Esophagus (tissue), 2 donors: ENCODE measurements around the gene STK39. TPM values are rescaled to one million over a fixed set of nuclear protein-coding genes. Genes with fewer than 3 reads are reported as not detected.
"Not testable (repeated sequence)": the region's sequence is repeated elsewhere in the genome, so short reads cannot be mapped to it uniquely, and the experiment has no call there.

Experiments used
- H3K27ac ChIP-seq, 2 donors: one replicate each; pipeline ENCODE4 v1.5.1; 2013; ENCODE audit warnings: low read depth in 2 of 2, mild to moderate bottlenecking in 2 of 2, inconsistent platforms in 1 of 2, low read length in 1 of 2, moderate library complexity in 1 of 2
- H3K27me3 ChIP-seq, 2 donors: one replicate each; pipeline ENCODE4 v1.6.1; 2013; ENCODE audit warnings: low read length in 2 of 2, control low read depth in 1 of 2, mild to moderate bottlenecking in 1 of 2; ENCODE audit not compliant: insufficient read depth in 2 of 2, control insufficient read depth in 1 of 2
- H3K36me3 ChIP-seq, 2 donors: one replicate each; pipeline ENCODE4 v1.6.1; 2013; ENCODE audit warnings: low read length in 1 of 2; ENCODE audit not compliant: control insufficient read depth in 2 of 2, insufficient read depth in 2 of 2
- H3K4me1 ChIP-seq, 2 donors: one replicate each; pipeline ENCODE4 v1.6.1; 2013; ENCODE audit warnings: low read length in 1 of 2; ENCODE audit not compliant: control insufficient read depth in 2 of 2, insufficient read depth in 2 of 2
- H3K4me3 ChIP-seq, 2 donors: one replicate each; pipeline ENCODE4 v1.5.1; 2013; ENCODE audit warnings: low read length in 2 of 2, mild to moderate bottlenecking in 2 of 2, low read depth in 1 of 2, moderate library complexity in 1 of 2
- H3K9me3 ChIP-seq, 2 donors: one replicate each; pipeline ENCODE4 v1.6.1; 2013; ENCODE audit warnings: mild to moderate bottlenecking in 2 of 2, low read depth in 1 of 2, low read length in 1 of 2, moderate library complexity in 1 of 2; ENCODE audit not compliant: control insufficient read depth in 2 of 2, insufficient read depth in 1 of 2
- WGBS, 2 donors: extraction: QIAGEN DNeasy Blood & Tissue Kit; methylation state at CpG; one replicate each; pipeline ENCODE4 v1.1.7; 2013; 5-methylcytosine and 5-hydroxymethylcytosine counted together
- polyA plus RNA-seq, 2 donors: library from polyadenylated mRNA; stranded (reverse); fragments of 200-250 nt; gene quantifications; one replicate each; pipeline ENCODE4 v1.2.3, GENCODE V29; 2013
- donor health status: healthy with polysubstance abuse.
- donor health status: Bipolar disorder and iron deficiency.

STK39 gene
- polyA plus RNA-seq, 2 donors: 24.7 to 24.9 TPM

DNA sequence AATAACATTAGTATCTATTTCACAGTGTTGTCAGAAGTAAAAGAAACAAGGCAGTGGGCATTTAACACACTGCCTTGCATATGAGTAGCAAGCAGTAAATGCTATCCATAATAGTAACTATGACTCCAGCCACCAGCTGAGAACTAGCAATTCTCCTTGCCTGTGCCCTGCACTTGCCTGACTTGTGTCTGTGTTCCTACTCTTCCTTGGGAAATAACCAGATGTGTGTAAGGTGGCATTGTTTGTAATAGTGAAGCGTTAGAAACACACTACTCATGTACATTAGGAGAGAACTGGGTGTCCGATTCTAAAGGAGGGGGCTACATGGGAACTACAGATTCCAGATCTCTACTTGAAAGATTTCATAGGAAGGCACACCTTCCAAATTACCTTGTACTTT is 197.8 kb downstream of the STK39 start:
- no peaks in the 10 kb centered on the region for H3K4me1 ChIP-seq
- no peak overlapping the region for H3K4me3 ChIP-seq
- WGBS, 2 donors: 93 to 97% methylated on average over 2 of the region's 2 CpGs
- peaks cover 0 to 3% of the 10 kb centered on the region in 2 donors for H3K36me3 ChIP-seq
- no peaks in the 10 kb centered on the region for H3K9me3 ChIP-seq
- no peaks in the 10 kb centered on the region for H3K27me3 ChIP-seq
- H3K27ac ChIP-seq: no peak overlapping the region

- no peaks in the 10 kb centered on the region for H3K4me1 ChIP-seq
- no peaks in the 10 kb centered on the region for H3K27me3 ChIP-seq
- 78 to 86% methylated on average over 3 of the region's 3 CpGs for WGBS, 2 donors
- H3K9me3 ChIP-seq: no peaks in the 10 kb centered on the region
- peaks cover 0 to 3% of the 10 kb centered on the region in 2 donors for H3K36me3 ChIP-seq
- no peak overlapping the region for H3K4me3 ChIP-seq
- H3K27ac ChIP-seq: no peak overlapping the region
Measured at GRCh38 chr2:168047091-168047690, 200.2 kb downstream of the STK39 start.

- Histone ChIP-seq H3K36me3 (no peaks in the 10 kb centered on the region), H3K9me3 (no peaks in the 10 kb centered on the region), H3K4me3 (no peak overlapping the region), H3K27me3 (no peaks in the 10 kb centered on the region), H3K4me1 (no peaks in the 10 kb centered on the region), H3K27ac (no peak overlapping the region)
- WGBS, 2 donors: 90 to 92% methylated on average over 1 of the region's 1 CpG
Measured at GRCh38 chr2:168044579-168044978, 202.8 kb downstream of the STK39 start.

DNA sequence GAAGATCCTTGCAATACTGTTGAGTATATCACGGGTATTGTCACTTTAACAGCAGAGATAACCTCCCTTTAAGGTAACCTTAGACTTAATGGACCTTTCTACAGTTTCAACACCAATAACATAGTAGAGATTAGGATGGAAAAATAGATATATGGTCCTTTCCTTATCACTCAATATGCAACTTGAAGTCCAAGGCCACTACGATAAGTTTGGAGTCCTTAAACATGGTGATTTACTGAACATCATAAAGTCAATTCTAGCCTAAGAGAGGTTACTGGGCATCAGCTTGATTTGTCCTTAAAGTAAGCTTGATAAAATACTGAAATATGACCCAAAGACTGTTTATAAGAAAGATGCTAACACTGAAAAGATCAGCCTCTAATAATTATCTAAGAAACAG is 203.2 kb downstream of the STK39 start:
- H3K4me3 ChIP-seq: no peak overlapping the region
- no peaks in the 10 kb centered on the region for H3K9me3 ChIP-seq
- no peaks in the 10 kb centered on the region for H3K27me3 ChIP-seq
- no peak overlapping the region for H3K27ac ChIP-seq
- H3K4me1 ChIP-seq: no peaks in the 10 kb centered on the region
- no peaks in the 10 kb centered on the region for H3K36me3 ChIP-seq
- 74 to 90% methylated on average over 2 of the region's 2 CpGs for WGBS, 2 donors

DNA sequence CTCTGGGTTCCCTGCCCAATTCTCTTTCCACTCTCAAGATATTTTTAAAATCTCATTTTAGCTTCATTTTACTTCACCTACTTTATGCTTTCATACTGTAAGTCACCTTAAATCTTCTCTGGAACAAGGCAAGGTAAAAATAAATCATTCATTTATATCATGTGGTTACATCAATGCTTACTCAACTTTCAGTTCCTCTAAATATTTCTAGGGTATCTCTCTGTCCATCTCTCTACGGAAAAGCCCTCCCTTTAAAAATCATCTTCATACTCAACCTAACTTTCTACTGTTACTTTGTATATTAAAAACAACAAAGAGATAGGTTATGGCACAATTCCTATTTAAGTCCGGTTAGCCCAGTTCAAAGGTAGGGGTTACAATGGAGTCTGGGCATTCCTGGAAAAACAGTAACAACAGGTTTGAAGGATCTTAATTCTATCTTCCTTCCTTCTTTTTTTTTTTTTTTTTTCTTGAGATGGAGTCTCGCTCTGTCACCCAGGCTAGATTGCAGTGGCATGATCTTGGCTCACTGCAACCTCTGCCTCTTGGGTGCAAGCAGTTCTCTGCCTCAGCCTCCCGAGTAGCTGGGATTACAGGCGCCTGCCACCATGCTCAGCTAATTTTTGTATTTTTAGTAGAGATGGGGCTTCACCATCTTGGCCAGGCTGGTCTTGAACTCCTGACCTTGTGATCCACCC is 205.1 kb downstream of the STK39 start:
- 94% methylated on average over 5 of the region's 5 CpGs for WGBS, 2 donors
- not testable (repeated sequence) for H3K27ac ChIP-seq, H3K4me3 ChIP-seq, H3K4me1 ChIP-seq, H3K27me3 ChIP-seq, H3K9me3 ChIP-seq, H3K36me3 ChIP-seq

DNA sequence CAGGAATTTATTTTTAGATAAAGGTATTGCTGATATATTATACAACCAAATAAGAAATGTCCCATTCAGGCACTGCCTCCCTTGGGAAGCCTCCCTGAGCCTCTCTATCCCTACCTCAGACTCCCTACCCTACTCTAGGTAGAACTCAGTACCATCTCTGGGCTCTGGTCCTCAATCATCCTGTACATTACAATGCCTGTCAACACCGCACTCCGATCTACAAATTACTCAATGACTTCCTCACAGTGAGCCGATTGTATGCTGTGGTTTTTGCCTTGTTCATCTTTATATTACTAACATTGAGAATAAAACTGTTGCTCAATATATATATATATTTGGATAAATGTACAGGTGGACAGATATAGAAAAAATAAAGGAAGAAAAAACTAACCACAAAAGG is 207.5 kb downstream of the STK39 start:
- Histone ChIP-seq H3K4me1 (no peaks in the 10 kb centered on the region), H3K4me3 (no peak overlapping the region)
- 65 to 82% methylated on average over 3 of the region's 3 CpGs for WGBS, 2 donors

DNA sequence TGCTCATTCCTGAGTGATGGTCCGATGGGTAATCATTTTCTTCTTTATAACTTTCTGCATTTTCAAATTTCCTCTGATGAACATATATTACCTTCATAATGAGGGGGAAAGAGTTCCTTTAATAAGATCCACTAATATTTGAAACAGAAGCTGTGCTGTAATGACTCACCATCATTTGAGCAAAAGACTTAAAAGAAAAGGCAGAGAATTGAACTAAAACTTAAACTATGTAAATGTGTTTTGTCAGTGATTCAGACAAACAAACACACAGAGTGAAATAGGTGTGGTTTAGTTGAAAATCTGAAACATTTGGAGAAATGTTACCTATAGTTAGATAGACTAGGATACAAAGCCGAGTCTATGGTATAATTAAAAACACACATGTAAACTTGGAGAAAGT is 209.6 kb downstream of the STK39 start:
- Histone ChIP-seq H3K4me1 (peaks cover 0 to 2% of the 10 kb centered on the region in 2 donors), H3K27ac (no peak overlapping the region), H3K9me3 (no peaks in the 10 kb centered on the region), H3K36me3 (peaks cover 0 to 5% of the 10 kb centered on the region in 2 donors), H3K27me3 (no peaks in the 10 kb centered on the region), H3K4me3 (no peak overlapping the region)
- WGBS, 2 donors: 88 to 96% methylated on average over 2 of the region's 2 CpGs

More for the DNA sequence above, 207.5 kb downstream of the STK39 start:
- H3K36me3 ChIP-seq: no peaks in the 10 kb centered on the region
- H3K27ac ChIP-seq: no peak overlapping the region
- H3K9me3 ChIP-seq: no peaks in the 10 kb centered on the region
- H3K27me3 ChIP-seq: no peaks in the 10 kb centered on the region

DNA sequence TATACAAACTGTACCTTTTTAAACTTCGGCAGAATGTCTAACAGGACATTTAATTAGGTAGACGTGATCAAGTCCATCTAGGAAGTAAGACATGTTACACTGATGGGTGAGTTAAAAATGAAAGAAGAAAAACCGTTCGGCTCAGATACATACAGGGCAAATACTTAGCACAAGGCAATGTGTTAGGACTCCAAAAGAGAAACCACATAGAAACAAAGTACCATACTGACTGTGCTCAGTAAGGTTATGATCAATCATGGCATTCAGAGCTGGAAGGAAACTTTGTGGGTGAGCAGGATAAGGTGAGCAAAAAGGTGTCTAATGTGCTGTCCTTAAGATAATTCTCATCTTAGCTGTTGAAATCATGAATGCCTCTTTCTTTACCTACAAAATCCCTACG is 211.9 kb downstream of the STK39 start:
- no peak overlapping the region for H3K4me3 ChIP-seq
- H3K9me3 ChIP-seq: no peaks in the 10 kb centered on the region
- H3K4me1 ChIP-seq: peaks cover 0 to 2% of the 10 kb centered on the region in 2 donors
- H3K27me3 ChIP-seq: no peaks in the 10 kb centered on the region
- peaks cover 0 to 5% of the 10 kb centered on the region in 2 donors for H3K36me3 ChIP-seq
- H3K27ac ChIP-seq: no peak overlapping the region
- 91 to 94% methylated on average over 5 of the region's 5 CpGs for WGBS, 2 donors

- no peak overlapping the region for H3K4me3 ChIP-seq
- H3K4me1 ChIP-seq: peaks cover 0 to 2% of the 10 kb centered on the region in 2 donors
- 92% methylated on average over 5 of the region's 5 CpGs for WGBS, 2 donors
- peaks cover 0 to 5% of the 10 kb centered on the region in 2 donors for H3K36me3 ChIP-seq
- H3K27me3 ChIP-seq: no peaks in the 10 kb centered on the region
- H3K27ac ChIP-seq: no peak overlapping the region
- no peaks in the 10 kb centered on the region for H3K9me3 ChIP-seq
Measured at GRCh38 chr2:168034616-168035015, 212.8 kb downstream of the STK39 start.

GRCh38 chr2:168033966-168034365 is 213.4 kb downstream of the STK39 start:
- no peaks in the 10 kb centered on the region for H3K27me3 ChIP-seq
- 75 to 78% methylated on average over 1 of the region's 1 CpG for WGBS, 2 donors

More at GRCh38 chr2:168033966-168034365, 213.4 kb downstream of the STK39 start:
- Histone ChIP-seq H3K9me3 (no peaks in the 10 kb centered on the region), H3K4me3 (no peak overlapping the region), H3K36me3 (peaks cover 0 to 5% of the 10 kb centered on the region in 2 donors), H3K4me1 (peaks cover 0 to 2% of the 10 kb centered on the region in 2 donors), H3K27ac (no peak overlapping the region)
